Mesenchymal stem cell (in vitro differentiated cells and primary cell): ENCODE data around the gene EFCAB6.

Source experiments
- DNase-seq: peaks from one replicate; pipeline ENCODE4 v3.0.0-alpha.2; 2013
- H2AFZ ChIP-seq: one replicate; pipeline ENCODE4 v1.6.1; 2013; ENCODE audit warnings: low read depth, mild to moderate bottlenecking, control low read depth, inconsistent platforms, low read length, moderate library complexity
- H2AK5ac ChIP-seq: 2 replicates; pipeline ENCODE4 v1.6.1; 2013; ENCODE audit warnings: low read length, moderate library complexity, mild to moderate bottlenecking, inconsistent platforms; ENCODE audit not compliant: severe bottlenecking
- H2BK120ac ChIP-seq: one replicate; pipeline ENCODE4 v1.6.1; 2013; ENCODE audit warnings: low read depth, mild to moderate bottlenecking, inconsistent platforms, low read length, moderate library complexity
- H2BK12ac ChIP-seq, 2 experiments: one replicate each; pipeline ENCODE4 v1.6.1; 2013; ENCODE audit warnings: inconsistent platforms in 2 of 2, low read length in 2 of 2, mild to moderate bottlenecking in 2 of 2, moderate library complexity in 2 of 2, control low read depth in 1 of 2
- H2BK15ac ChIP-seq: one replicate; pipeline ENCODE4 v1.6.1; 2013; ENCODE audit warnings: mild to moderate bottlenecking, low read depth, inconsistent platforms; ENCODE audit not compliant: poor library complexity, severe bottlenecking
- H2BK5ac ChIP-seq: 2 replicates; pipeline ENCODE4 v1.6.1; 2013; ENCODE audit warnings: low read depth, mild to moderate bottlenecking, low read length, control low read depth, inconsistent platforms; ENCODE audit not compliant: poor library complexity, severe bottlenecking
- H3K14ac ChIP-seq, 2 experiments: one replicate each; pipeline ENCODE4 v1.6.1; 2013; ENCODE audit warnings: inconsistent platforms in 2 of 2, low read length in 2 of 2, control low read depth in 1 of 2, mild to moderate bottlenecking in 1 of 2, moderate library complexity in 1 of 2
- H3K18ac ChIP-seq, 2 experiments: one replicate each; pipeline ENCODE4 v1.6.1; 2013; ENCODE audit warnings: inconsistent platforms in 2 of 2, low read length in 2 of 2, control low read depth in 1 of 2, low read depth in 1 of 2, mild to moderate bottlenecking in 1 of 2
- H3K23ac ChIP-seq, 2 experiments: one replicate each; pipeline ENCODE4 v1.6.1; 2013; ENCODE audit warnings: inconsistent platforms in 2 of 2, low read length in 2 of 2, mild to moderate bottlenecking in 2 of 2, moderate library complexity in 2 of 2, control low read depth in 1 of 2
- H3K27ac ChIP-seq: 2 replicates; pipeline ENCODE4 v1.5.1; 2013; ENCODE audit warnings: mild to moderate bottlenecking, moderate library complexity, low read length, control low read depth, inconsistent platforms; ENCODE audit not compliant: poor library complexity, severe bottlenecking
- H3K27me3 ChIP-seq, 2 experiments: 2 replicates each; pipeline versions ENCODE4 v1.6.1 to v1.7.0; 2013; ENCODE audit warnings: low read length in 2 of 2, mild to moderate bottlenecking in 2 of 2, moderate library complexity in 2 of 2, control low read depth in 1 of 2, inconsistent platforms in 1 of 2; ENCODE audit not compliant: control insufficient read depth in 1 of 2, insufficient read depth in 1 of 2
- H3K36me3 ChIP-seq, 2 experiments: 2 replicates each; pipeline versions ENCODE4 v1.6.1 to v1.7.0; 2013; ENCODE audit warnings: low read length in 2 of 2, control low read depth in 1 of 2, inconsistent platforms in 1 of 2, low read depth in 1 of 2, mild to moderate bottlenecking in 1 of 2; ENCODE audit not compliant: insufficient read depth in 2 of 2, control insufficient read depth in 1 of 2
- H3K4ac ChIP-seq, 2 experiments: one replicate each; pipeline ENCODE4 v1.6.1; 2013; ENCODE audit warnings: inconsistent platforms in 2 of 2, low read length in 2 of 2, mild to moderate bottlenecking in 2 of 2, moderate library complexity in 2 of 2, control low read depth in 1 of 2, low read depth in 1 of 2
- H3K4me1 ChIP-seq: 2 replicates; pipeline ENCODE4 v1.6.1; 2013; ENCODE audit warnings: low read depth, low read length, control low read depth; ENCODE audit not compliant: control insufficient read depth, insufficient read depth
- H3K4me2 ChIP-seq: 2 replicates; pipeline ENCODE4 v1.6.1; 2013; ENCODE audit warnings: low read length, mild to moderate bottlenecking, inconsistent platforms; ENCODE audit not compliant: poor library complexity, severe bottlenecking
- H3K4me3 ChIP-seq, 2 experiments: 2 replicates each; pipeline versions ENCODE4 v1.5.1 to v1.7.0; 2013; ENCODE audit warnings: low read length in 2 of 2, mild to moderate bottlenecking in 2 of 2, control low read depth in 1 of 2, low read depth in 1 of 2; ENCODE audit not compliant: insufficient read depth in 1 of 2
- H3K79me1 ChIP-seq: replicated peaks from 2 replicates; pipeline ENCODE4 v1.6.1; 2013; ENCODE audit warnings: mild to moderate bottlenecking, control low read depth, low read length, inconsistent platforms; ENCODE audit not compliant: poor library complexity, severe bottlenecking
- H3K9ac ChIP-seq: 2 replicates; pipeline ENCODE4 v1.7.0; 2013; ENCODE audit warnings: mild to moderate bottlenecking, low read length, moderate library complexity
- H3K9me3 ChIP-seq: 2 replicates; pipeline ENCODE4 v1.7.0; 2013; ENCODE audit warnings: mild to moderate bottlenecking, low read length; ENCODE audit not compliant: control insufficient read depth
- H4K8ac ChIP-seq: one replicate; pipeline ENCODE4 v1.6.1; 2013; ENCODE audit warnings: inconsistent platforms, mild to moderate bottlenecking, low read length, moderate library complexity
- H4K91ac ChIP-seq: one replicate; pipeline ENCODE4 v1.6.1; 2013; ENCODE audit warnings: mild to moderate bottlenecking, low read length, inconsistent platforms
- WGBS: methylation state at CpG from one replicate; pipeline ENCODE4 v1.1.7; 2013; ENCODE audit warnings: mixed read lengths; 5-methylcytosine and 5-hydroxymethylcytosine counted together

The EFCAB6 gene

GRCh38 chr22:43693249-43693648 lies 118.9 kb downstream of the EFCAB6 start:
- no CpG with 5 or more reads among the region's 2 CpGs for WGBS
- no peaks in the 10 kb centered on the region for H3K36me3 ChIP-seq
- H2AK5ac ChIP-seq = no peak overlapping the region
- no peak overlapping the region for H3K27ac ChIP-seq
- H2BK12ac ChIP-seq = no peak overlapping the region
- DNase-seq = no peak
- H3K23ac ChIP-seq = no peak overlapping the region
- no peak overlapping the region for H4K91ac ChIP-seq
- H2BK15ac ChIP-seq = no peak overlapping the region
- no peaks in the 10 kb centered on the region for H3K27me3 ChIP-seq
- no peak overlapping the region for H3K18ac ChIP-seq
- H2AFZ ChIP-seq = no peak overlapping the region
- no peak overlapping the region for H3K4me3 ChIP-seq
- H3K14ac ChIP-seq = no peak overlapping the region
- no peaks in the 10 kb centered on the region for H3K79me1 ChIP-seq
- no peaks in the 10 kb centered on the region for H3K9me3 ChIP-seq
- no peak overlapping the region for H4K8ac ChIP-seq
- no peak overlapping the region for H2BK5ac ChIP-seq
- no peak overlapping the region for H2BK120ac ChIP-seq
- no peak overlapping the region for H3K9ac ChIP-seq
- H3K4me1 ChIP-seq = no peaks in the 10 kb centered on the region
- H3K4ac ChIP-seq = no peak overlapping the region
- H3K4me2 ChIP-seq = no peak overlapping the region

DNA sequence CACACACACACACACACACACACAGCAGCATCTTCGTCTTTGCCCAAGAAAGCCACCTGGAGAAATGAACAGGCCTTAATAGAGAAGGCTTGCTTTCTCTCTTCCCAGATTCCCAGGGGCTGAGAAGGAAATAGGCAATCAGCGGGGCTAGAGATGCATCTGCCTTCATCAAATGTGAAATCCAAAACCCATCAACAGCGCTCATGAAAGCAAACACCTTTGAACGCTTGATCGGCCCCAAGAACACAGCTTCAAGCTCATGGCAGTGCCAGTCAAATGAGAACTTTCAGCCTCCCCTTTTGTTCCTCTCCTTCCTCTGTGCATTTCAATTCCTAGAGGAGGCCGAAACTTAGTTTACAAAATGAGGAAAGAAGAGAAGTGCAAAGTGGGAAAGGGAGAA lies 122.7 kb downstream of the EFCAB6 start:
- Histone ChIP-seq H2BK120ac (no peak overlapping the region), H3K9ac (no peak overlapping the region), H3K18ac (no peak overlapping the region), H2AK5ac (no peak overlapping the region), H2AFZ (no peak overlapping the region), H4K91ac (no peak overlapping the region), H3K4me1 (no peaks in the 10 kb centered on the region), H2BK15ac (no peak overlapping the region), H3K27me3 (peaks cover 0 to 3% of the 10 kb centered on the region in 2 experiments), H3K23ac (no peak overlapping the region), H2BK12ac (no peak overlapping the region), H3K79me1 (no peaks in the 10 kb centered on the region), H3K4me3 (no peak overlapping the region), H3K4ac (no peak overlapping the region), H3K36me3 (no peaks in the 10 kb centered on the region), H3K14ac (no peak overlapping the region), H3K27ac (no peak overlapping the region), H4K8ac (no peak overlapping the region), H3K4me2 (no peak overlapping the region), H2BK5ac (no peak overlapping the region), H3K9me3 (no peaks in the 10 kb centered on the region)
- no peak for DNase-seq
- WGBS = 79% methylated on average over 6 of the region's 6 CpGs

DNA sequence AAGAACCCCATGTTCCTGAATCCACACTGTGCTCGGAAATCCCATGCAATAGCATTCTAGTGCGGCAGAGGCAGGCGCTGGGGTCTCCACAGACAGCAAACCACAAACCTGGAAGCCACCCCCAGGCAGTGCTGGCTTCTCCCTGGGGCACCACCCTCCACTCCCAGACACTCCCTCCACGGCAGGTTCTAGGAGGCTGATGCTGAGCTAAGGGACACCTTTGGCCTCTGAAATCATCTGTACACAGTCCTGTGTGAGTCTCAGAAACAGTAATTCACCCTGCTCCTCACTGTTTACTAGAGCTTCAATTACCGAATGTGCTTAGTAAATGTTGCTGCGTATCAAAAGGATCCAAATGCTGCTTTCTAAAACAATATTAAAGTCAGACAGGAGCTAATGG lies 129.3 kb downstream of the EFCAB6 start:
- Histone ChIP-seq H2AFZ (no peak overlapping the region), H3K9ac (no peak overlapping the region), H3K23ac (no peak overlapping the region), H4K8ac (no peak overlapping the region), H2AK5ac (no peak overlapping the region), H3K4me1 (no peaks in the 10 kb centered on the region), H4K91ac (no peak overlapping the region), H3K4ac (no peak overlapping the region), H3K14ac (no peak overlapping the region), H3K27me3 (peaks cover 0 to under 1% of the 10 kb centered on the region in 2 experiments), H3K4me3 (no peak overlapping the region), H3K4me2 (no peak overlapping the region), H3K27ac (no peak overlapping the region), H2BK15ac (no peak overlapping the region), H2BK12ac (no peak overlapping the region), H3K79me1 (no peaks in the 10 kb centered on the region), H3K18ac (no peak overlapping the region), H2BK120ac (no peak overlapping the region), H2BK5ac (no peak overlapping the region), H3K9me3 (peaks cover 11% of the 10 kb centered on the region), H3K36me3 (no peaks in the 10 kb centered on the region)
- WGBS = 62% methylated on average over 5 of the region's 6 CpGs
- DNase-seq = no peak

GRCh38 chr22:43681731-43682360 lies 130.3 kb downstream of the EFCAB6 start:
- Histone ChIP-seq H2BK15ac (no peak overlapping the region), H3K79me1 (no peaks in the 10 kb centered on the region), H2BK5ac (no peak overlapping the region), H3K4me1 (no peaks in the 10 kb centered on the region), H3K18ac (no peak overlapping the region), H2AK5ac (no peak overlapping the region), H3K27ac (no peak overlapping the region), H4K8ac (no peak overlapping the region), H3K27me3 (no peaks in the 10 kb centered on the region), H3K14ac (no peak overlapping the region), H3K4me3 (no peak overlapping the region), H3K9me3 (peaks cover 11% of the 10 kb centered on the region), H2BK120ac (no peak overlapping the region), H3K4me2 (no peak overlapping the region), H3K4ac (no peak overlapping the region), H2AFZ (no peak overlapping the region), H2BK12ac (no peak overlapping the region), H3K23ac (no peak overlapping the region), H4K91ac (no peak overlapping the region), H3K9ac (no peak overlapping the region), H3K36me3 (no peaks in the 10 kb centered on the region)
- WGBS = 55% methylated on average over 5 of the region's 6 CpGs
- no peak for DNase-seq
